Measurements from ENCODE around the gene B3GALT4. TPM values are rescaled to one million over a fixed set of nuclear protein-coding genes. Genes with fewer than 3 reads are reported as not detected.

Gene B3GALT4
- total and polyA plus RNA-seq, 2 experiments from 2014 or later, result 2.6 to 2.7 TPM

DNA sequence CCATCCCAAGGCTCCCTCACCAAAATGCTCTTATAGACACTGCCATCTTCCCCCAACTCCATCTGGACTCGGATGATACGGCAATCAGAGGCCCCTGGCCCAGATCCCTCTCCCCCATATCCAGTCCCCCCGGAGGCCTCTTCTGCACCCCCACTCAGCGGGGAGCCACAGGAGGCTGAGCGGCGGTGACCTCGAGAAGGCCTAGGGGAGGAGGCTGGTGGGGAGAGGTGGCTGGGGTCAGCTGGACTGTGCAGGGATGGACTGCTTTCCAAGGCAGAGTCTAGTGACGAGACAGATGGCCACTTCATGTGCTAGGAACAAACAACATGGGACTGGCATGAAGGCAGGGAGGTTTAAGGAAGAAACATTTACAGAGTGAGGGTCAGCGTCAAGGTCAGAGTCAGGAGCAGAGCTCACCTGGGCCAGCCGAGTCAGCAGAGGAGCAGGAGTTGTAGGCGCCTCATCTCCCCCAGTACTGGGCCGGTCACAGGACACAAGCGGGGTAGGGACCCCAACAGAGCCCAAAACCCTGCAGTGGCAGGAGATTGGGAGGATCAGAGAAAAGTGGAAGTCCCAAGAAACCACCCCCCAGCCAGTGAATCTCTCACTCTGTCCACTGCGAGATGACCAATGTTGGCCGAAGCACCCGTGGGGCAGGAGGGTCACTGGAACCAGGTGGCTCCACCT lies 16.2 kb downstream of the B3GALT4 start:
- H3K79me2 ChIP-seq (ENCODE audit: insufficient read depth), result peaks cover 32% of the 10 kb centered on the region
- H2AFZ ChIP-seq, result no peak overlapping the region
- H3K36me3 ChIP-seq (ENCODE audit: low read depth), result no peaks in the 10 kb centered on the region; the same call in 1 of the 2 replicates
- TF ChIP-seq EZH2 (IDR thresholded peaks at IDR 0.05; ENCODE audit: insufficient read depth, poor library complexity, severe bottlenecking), result no peak
- TF ChIP-seq EZH2phosphoT487 (IDR thresholded peaks at IDR 0.05; ENCODE audit: insufficient read depth, low read depth), result no peak
- H3K9me3 ChIP-seq (ENCODE audit: low read depth), result no peaks in the 10 kb centered on the region
- WGBS, 2 experiments (ENCODE audit: low coverage in 1 of 2, low lambda C conversion rate in 2 of 2, missing lambda C conversion rate in 2 of 2), result 85 to 87% methylated on average over 12 to 16 of the region's 16 CpGs
- in situ Hi-C loops (cut with MboI), result no loop called here
- no peak overlapping the region for H3K4me2 ChIP-seq (ENCODE audit: unreplicated experiment)
- H3K9me2 ChIP-seq (ENCODE audit: insufficient read depth), result no peaks in the 10 kb centered on the region
- peaks cover 8% of the 10 kb centered on the region for H3K4me1 ChIP-seq (ENCODE audit: insufficient read depth)
- H3K9ac ChIP-seq, result no peak overlapping the region
- H3K4me3 ChIP-seq, result no peak overlapping the region
- DNase-seq, result no peak
- H3F3A ChIP-seq (ENCODE audit: insufficient read depth), result no peaks in the 10 kb centered on the region
- no peak overlapping the region for H3K27ac ChIP-seq
- no peaks in the 10 kb centered on the region for H3K27me3 ChIP-seq (replicated peaks; ENCODE audit: insufficient read depth)
- H4K20me1 ChIP-seq (ENCODE audit: insufficient read depth), result no peaks in the 10 kb centered on the region

DNA sequence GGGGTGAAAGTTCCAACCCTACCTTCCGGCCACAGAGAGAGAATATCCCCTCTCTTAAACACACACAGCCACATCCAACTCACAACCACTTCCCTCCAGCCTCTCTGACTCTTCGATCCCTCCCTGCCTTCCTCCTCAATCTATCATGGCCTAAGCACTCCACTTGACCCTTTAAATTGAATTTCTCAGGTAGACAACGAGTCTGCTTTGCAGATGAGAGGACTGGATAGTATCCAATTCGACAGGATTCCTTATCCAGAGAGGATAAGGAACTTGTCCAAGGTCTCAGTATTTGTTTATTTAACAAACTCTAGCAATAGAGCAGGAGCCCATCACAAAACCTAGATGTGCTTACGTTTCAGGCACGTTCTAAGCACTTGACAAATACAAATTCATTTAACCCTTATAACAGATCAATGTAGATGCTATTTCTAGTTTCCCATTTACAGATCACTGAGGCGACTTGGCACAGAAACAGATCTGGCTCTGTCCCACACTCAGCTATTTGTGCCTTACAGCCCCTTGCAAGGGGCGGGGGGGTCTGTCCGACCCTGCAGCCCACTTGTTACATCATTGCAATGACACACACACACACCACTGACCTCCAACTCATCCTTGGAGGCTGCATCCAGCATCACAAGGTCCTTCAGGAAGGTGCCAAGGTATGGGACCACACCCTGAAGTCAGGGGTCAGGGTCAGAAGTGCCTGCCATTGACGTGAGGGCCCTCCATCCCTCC lies 17.3 kb downstream of the B3GALT4 start:
- Histone ChIP-seq H3K79me2 (ENCODE audit: insufficient read depth) (peaks cover 23% of the 10 kb centered on the region), H3K9me3 (ENCODE audit: low read depth) (no peaks in the 10 kb centered on the region), H3K9me2 (ENCODE audit: insufficient read depth) (no peaks in the 10 kb centered on the region), H3K27ac (no peak overlapping the region), H4K20me1 (ENCODE audit: insufficient read depth) (no peaks in the 10 kb centered on the region), H3K4me2 (ENCODE audit: unreplicated experiment) (no peak overlapping the region), H3K27me3 (replicated peaks; ENCODE audit: insufficient read depth) (no peaks in the 10 kb centered on the region), H3K36me3 (ENCODE audit: low read depth) (no peaks in the 10 kb centered on the region; the same call in 1 of the 2 replicates), H3K4me1 (ENCODE audit: insufficient read depth) (peaks cover 6% of the 10 kb centered on the region), H2AFZ (no peak overlapping the region), H3K4me3 (no peak overlapping the region), H3F3A (ENCODE audit: insufficient read depth) (no peaks in the 10 kb centered on the region), H3K9ac (no peak overlapping the region)
- 60 to 64% methylated on average over 10 of the region's 10 CpGs for WGBS, 2 experiments (ENCODE audit: low coverage in 1 of 2, low lambda C conversion rate in 2 of 2, missing lambda C conversion rate in 2 of 2)
- in situ Hi-C loops (cut with MboI), result no loop called here
- no peak for DNase-seq
- no peak for TF ChIP-seq EZH2phosphoT487 (IDR thresholded peaks at IDR 0.05; ENCODE audit: insufficient read depth, low read depth)
- no peak for TF ChIP-seq EZH2 (IDR thresholded peaks at IDR 0.05; ENCODE audit: insufficient read depth, poor library complexity, severe bottlenecking)

DNA sequence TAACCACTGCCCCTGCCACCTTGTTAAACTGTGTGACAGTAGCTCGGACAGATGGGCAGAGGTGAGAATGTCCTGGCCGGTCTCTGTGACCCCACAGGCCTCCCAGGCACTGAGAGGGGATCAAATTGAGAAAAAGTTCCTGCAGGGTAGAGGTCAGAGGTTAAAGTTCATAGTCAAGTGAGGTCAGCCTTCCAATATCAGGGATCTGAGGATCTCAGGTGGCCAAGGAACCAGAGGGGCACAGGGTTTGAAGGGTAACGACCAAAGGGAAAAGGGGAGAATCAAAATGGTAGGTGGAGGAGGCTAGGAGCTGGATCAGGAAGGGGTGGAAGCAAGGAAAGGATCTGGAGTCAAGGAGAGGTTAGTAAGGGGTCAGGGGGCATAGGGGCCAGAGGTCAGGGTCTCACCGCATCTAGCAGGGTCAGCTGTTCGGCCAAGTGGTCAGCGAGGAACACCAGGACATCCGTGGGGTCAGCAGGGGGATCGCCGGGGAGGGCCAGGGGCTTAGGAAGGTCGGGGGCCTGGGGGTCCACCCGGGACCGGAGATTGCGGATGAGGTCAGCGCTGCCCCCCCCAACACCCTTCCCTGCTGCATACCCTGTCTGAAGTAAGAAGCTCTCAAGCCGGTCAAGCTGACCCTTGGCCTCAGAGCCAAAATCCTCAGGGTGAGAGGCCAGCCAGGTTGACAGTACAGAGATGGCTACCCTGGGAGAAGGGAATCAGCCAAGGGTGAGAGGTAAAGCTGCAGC lies 18.9 kb downstream of the B3GALT4 start:
- H3F3A ChIP-seq (ENCODE audit: insufficient read depth), result peaks cover 2% of the 10 kb centered on the region
- H3K27ac ChIP-seq, result no peak overlapping the region
- no peak overlapping the region for H3K4me3 ChIP-seq
- H3K4me2 ChIP-seq (ENCODE audit: unreplicated experiment), result no peak overlapping the region
- H4K20me1 ChIP-seq (ENCODE audit: insufficient read depth), result no peaks in the 10 kb centered on the region
- WGBS, 2 experiments (ENCODE audit: low coverage in 1 of 2, low lambda C conversion rate in 2 of 2, missing lambda C conversion rate in 2 of 2), result 83 to 94% methylated on average over 5 to 15 of the region's 15 CpGs
- TF ChIP-seq EZH2 (IDR thresholded peaks at IDR 0.05; ENCODE audit: insufficient read depth, poor library complexity, severe bottlenecking), result no peak
- no peak for TF ChIP-seq EZH2phosphoT487 (IDR thresholded peaks at IDR 0.05; ENCODE audit: insufficient read depth, low read depth)
- peaks cover 15% of the 10 kb centered on the region for H3K79me2 ChIP-seq (ENCODE audit: insufficient read depth)
- no peak overlapping the region for H3K9ac ChIP-seq
- no peak overlapping the region for H2AFZ ChIP-seq
- no peaks in the 10 kb centered on the region; the same call in 1 of the 2 replicates for H3K36me3 ChIP-seq (ENCODE audit: low read depth)
- no peaks in the 10 kb centered on the region for H3K9me3 ChIP-seq (ENCODE audit: low read depth)
- H3K4me1 ChIP-seq (ENCODE audit: insufficient read depth), result peaks cover under 1% of the 10 kb centered on the region; the same call in 1 of the 2 replicates
- in situ Hi-C loops (cut with MboI), result no loop called here
- no peaks in the 10 kb centered on the region for H3K27me3 ChIP-seq (replicated peaks; ENCODE audit: insufficient read depth)
- DNase-seq, result no peak
- no peaks in the 10 kb centered on the region for H3K9me2 ChIP-seq (ENCODE audit: insufficient read depth)

DNA sequence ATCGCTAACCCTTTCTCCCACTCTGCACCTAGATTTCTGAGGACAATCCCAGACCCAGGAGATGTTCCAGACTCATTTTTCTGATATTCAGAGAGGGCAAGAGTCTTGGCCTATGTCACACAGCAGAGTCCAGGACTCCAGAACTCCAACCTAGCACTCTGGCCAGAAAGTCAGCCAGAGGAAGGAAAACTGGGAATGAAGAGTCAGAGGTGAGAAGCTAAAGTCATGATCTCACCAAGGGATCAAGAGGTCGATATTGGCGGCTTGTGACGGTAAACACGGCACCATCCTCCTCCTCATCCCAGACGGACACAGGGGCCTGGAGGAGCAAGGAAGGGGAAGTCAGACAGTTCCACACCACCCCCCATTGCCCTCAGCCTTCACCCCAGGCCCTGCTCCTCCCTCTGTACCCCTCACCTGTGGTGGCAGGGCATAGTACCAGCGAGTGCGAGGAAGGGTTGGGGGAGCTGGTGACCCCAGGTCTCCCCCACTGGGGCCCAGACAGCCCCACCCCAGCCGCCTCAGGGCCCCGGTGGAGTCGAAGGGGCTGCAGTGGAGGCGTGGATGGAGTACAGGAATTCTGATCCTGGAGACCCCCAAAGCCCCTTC lies 20.0 kb downstream of the B3GALT4 start:
- no peaks in the 10 kb centered on the region for H3K9me3 ChIP-seq (ENCODE audit: low read depth)
- H3K4me1 ChIP-seq (ENCODE audit: insufficient read depth), result peaks cover 10% of the 10 kb centered on the region; the same call in 1 of the 2 replicates
- TF ChIP-seq EZH2phosphoT487 (IDR thresholded peaks at IDR 0.05; ENCODE audit: insufficient read depth, low read depth) (no peak), EZH2 (IDR thresholded peaks at IDR 0.05; ENCODE audit: insufficient read depth, poor library complexity, severe bottlenecking) (no peak)
- WGBS, 2 experiments (ENCODE audit: low coverage in 1 of 2, low lambda C conversion rate in 2 of 2, missing lambda C conversion rate in 2 of 2), result 79 to 88% methylated on average over 8 to 12 of the region's 12 CpGs
- peak overlapping the region; percentile 83 for H3K4me2 ChIP-seq (ENCODE audit: unreplicated experiment)
- peak overlapping the region; percentile 96; the same call in 1 of the 2 replicates for H3K4me3 ChIP-seq
- no peaks in the 10 kb centered on the region for H4K20me1 ChIP-seq (ENCODE audit: insufficient read depth)
- no peak overlapping the region for H2AFZ ChIP-seq
- peaks cover 17% of the 10 kb centered on the region for H3K79me2 ChIP-seq (ENCODE audit: insufficient read depth)
- no peak for DNase-seq
- H3K27me3 ChIP-seq (replicated peaks; ENCODE audit: insufficient read depth), result no peaks in the 10 kb centered on the region
- peak overlapping the region; percentile 95 for H3K9ac ChIP-seq
- H3K9me2 ChIP-seq (ENCODE audit: insufficient read depth), result no peaks in the 10 kb centered on the region
- no peak overlapping the region for H3K27ac ChIP-seq
- peaks cover 13% of the 10 kb centered on the region for H3F3A ChIP-seq (ENCODE audit: insufficient read depth)
- no peaks in the 10 kb centered on the region; the same call in 1 of the 2 replicates for H3K36me3 ChIP-seq (ENCODE audit: low read depth)
- in situ Hi-C loops (cut with MboI), result no loop called here

Data from GM23248 (cell line).